Measurements from ENCODE around the gene TMEM141. TPM values are rescaled to one million over a fixed set of nuclear protein-coding genes. Genes with fewer than 3 reads are reported as not detected.

The TMEM141 gene
- total and polyA plus RNA-seq, 9 donors, result 23.4 to 115 (median 64.8) TPM

GRCh38 chr9:136776947-136777346 is 14.2 kb upstream of the TMEM141 start:
- Histone ChIP-seq H3K36me3 (no peaks in the 10 kb centered on the region), H3K4me1 (ENCODE audit: insufficient read depth) (no peaks in the 10 kb centered on the region), H3K27ac (no peak overlapping the region), H3K27me3 (no peaks in the 10 kb centered on the region), H3K4me3 (no peak overlapping the region), H3K9me3 (no peaks in the 10 kb centered on the region)
- TF ChIP-seq, protein P1, sequence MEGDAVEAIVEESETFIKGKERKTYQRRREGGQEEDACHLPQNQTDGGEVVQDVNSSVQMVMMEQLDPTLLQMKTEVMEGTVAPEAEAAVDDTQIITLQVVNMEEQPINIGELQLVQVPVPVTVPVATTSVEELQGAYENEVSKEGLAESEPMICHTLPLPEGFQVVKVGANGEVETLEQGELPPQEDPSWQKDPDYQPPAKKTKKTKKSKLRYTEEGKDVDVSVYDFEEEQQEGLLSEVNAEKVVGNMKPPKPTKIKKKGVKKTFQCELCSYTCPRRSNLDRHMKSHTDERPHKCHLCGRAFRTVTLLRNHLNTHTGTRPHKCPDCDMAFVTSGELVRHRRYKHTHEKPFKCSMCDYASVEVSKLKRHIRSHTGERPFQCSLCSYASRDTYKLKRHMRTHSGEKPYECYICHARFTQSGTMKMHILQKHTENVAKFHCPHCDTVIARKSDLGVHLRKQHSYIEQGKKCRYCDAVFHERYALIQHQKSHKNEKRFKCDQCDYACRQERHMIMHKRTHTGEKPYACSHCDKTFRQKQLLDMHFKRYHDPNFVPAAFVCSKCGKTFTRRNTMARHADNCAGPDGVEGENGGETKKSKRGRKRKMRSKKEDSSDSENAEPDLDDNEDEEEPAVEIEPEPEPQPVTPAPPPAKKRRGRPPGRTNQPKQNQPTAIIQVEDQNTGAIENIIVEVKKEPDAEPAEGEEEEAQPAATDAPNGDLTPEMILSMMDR (IDR thresholded peaks at IDR 0.05), result no peak
- no peak for TF ChIP-seq POLR2A (IDR thresholded peaks at IDR 0.05)
- TF ChIP-seq EP300 (IDR thresholded peaks at IDR 0.05), result no peak
- 44 to 55% (median 48%) methylated on average over 7 of the region's 7 CpGs for WGBS, 3 donors
- DNase-seq, result no peak
- intact Hi-C loops (cut with DNase I), result no loop called here

GRCh38 chr9:136777359-136777758 is 13.8 kb upstream of the TMEM141 start:
- intact Hi-C loops (cut with DNase I), result no loop called here
- Histone ChIP-seq H3K9me3 (no peaks in the 10 kb centered on the region), H3K4me3 (no peak overlapping the region), H3K4me1 (ENCODE audit: insufficient read depth) (no peaks in the 10 kb centered on the region), H3K27ac (no peak overlapping the region), H3K27me3 (no peaks in the 10 kb centered on the region), H3K36me3 (no peaks in the 10 kb centered on the region)
- TF ChIP-seq EP300 (IDR thresholded peaks at IDR 0.05) (no peak), POLR2A (IDR thresholded peaks at IDR 0.05) (no peak)
- TF ChIP-seq, protein P1 (IDR thresholded peaks at IDR 0.05), result no peak
- no peak for DNase-seq
- 57 to 71% (median 59%) methylated on average over 14 of the region's 14 CpGs for WGBS, 3 donors

GRCh38 chr9:136779808-136780207 is 11.3 kb upstream of the TMEM141 start:
- Histone ChIP-seq H3K4me1 (ENCODE audit: insufficient read depth) (no peaks in the 10 kb centered on the region), H3K27me3 (no peaks in the 10 kb centered on the region), H3K27ac (no peak overlapping the region), H3K36me3 (no peaks in the 10 kb centered on the region), H3K4me3 (no peak overlapping the region), H3K9me3 (no peaks in the 10 kb centered on the region)
- no peak for DNase-seq
- WGBS, 3 donors, result 40 to 51% (median 48%) methylated on average over 5 of the region's 5 CpGs
- TF ChIP-seq POLR2A (IDR thresholded peaks at IDR 0.05) (no peak), EP300 (IDR thresholded peaks at IDR 0.05) (no peak)
- TF ChIP-seq, protein P1 (IDR thresholded peaks at IDR 0.05), result no peak
- intact Hi-C loops (cut with DNase I), result loop anchor here in 1 of 4 donors (10.0 kb wide), 1 partner anchor 445 kb away; the partner anchor contains the start of genes CYSRT1, RNF208 and RNF224

- intact Hi-C loops (cut with DNase I), result loop anchor here in 1 of 4 donors (10.0 kb wide), 1 partner anchor 442 kb away; the partner anchor contains the start of genes CYSRT1, RNF208 and RNF224
- no peak overlapping the region for H3K4me3 ChIP-seq
- no peaks in the 10 kb centered on the region for H3K4me1 ChIP-seq (ENCODE audit: insufficient read depth)
- H3K9me3 ChIP-seq, result no peaks in the 10 kb centered on the region
- TF ChIP-seq, protein P1 (IDR thresholded peaks at IDR 0.05), result no peak
- TF ChIP-seq EP300 (IDR thresholded peaks at IDR 0.05), result no peak
- TF ChIP-seq POLR2A (IDR thresholded peaks at IDR 0.05), result no peak
- no peak for DNase-seq
- 95% methylated on average over 3 of the region's 3 CpGs for WGBS, 3 donors
- H3K27ac ChIP-seq, result no peak overlapping the region
- H3K27me3 ChIP-seq, result no peaks in the 10 kb centered on the region
- no peaks in the 10 kb centered on the region for H3K36me3 ChIP-seq
Observed at GRCh38 chr9:136782452-136782851, 8.7 kb upstream of the TMEM141 start.
